DND-41 (cell line): ENCODE measurements around the gene DRC7.

ENCODE experiments used
- CTCF ChIP-seq: IDR thresholded peaks from 2 replicates; pipeline ENCODE4 v1.5.1; 2012; ENCODE audit warnings: borderline replicate concordance, low read length, moderate library complexity, mild to moderate bottlenecking; ENCODE audit not compliant: poor library complexity, severe bottlenecking; ENCODE audit errors: extremely low read depth
- EZH2 ChIP-seq: IDR thresholded peaks from 3 replicates; pipeline ENCODE4 v1.6.1; 2012; ENCODE audit warnings: borderline replicate concordance, low read depth, mild to moderate bottlenecking, moderate library complexity, low read length, inconsistent platforms; ENCODE audit not compliant: severe bottlenecking

- TF ChIP-seq CTCF, result no peak
- TF ChIP-seq EZH2, result no peak
Observed at GRCh38 chr16:57732037-57732436, 37.4 kb downstream of the DRC7 start.
